GM21526 (cell line): Measurements from ENCODE around the gene COL6A3.

Source experiments
- ATAC-seq: cut with Tn5 transposase; IDR thresholded peaks from one replicate; pipeline ENCODE4 v1.9.1; 2021; ENCODE audit warnings: moderate library complexity; ENCODE audit not compliant: unreplicated experiment, low FRiP score

COL6A3 gene

DNA sequence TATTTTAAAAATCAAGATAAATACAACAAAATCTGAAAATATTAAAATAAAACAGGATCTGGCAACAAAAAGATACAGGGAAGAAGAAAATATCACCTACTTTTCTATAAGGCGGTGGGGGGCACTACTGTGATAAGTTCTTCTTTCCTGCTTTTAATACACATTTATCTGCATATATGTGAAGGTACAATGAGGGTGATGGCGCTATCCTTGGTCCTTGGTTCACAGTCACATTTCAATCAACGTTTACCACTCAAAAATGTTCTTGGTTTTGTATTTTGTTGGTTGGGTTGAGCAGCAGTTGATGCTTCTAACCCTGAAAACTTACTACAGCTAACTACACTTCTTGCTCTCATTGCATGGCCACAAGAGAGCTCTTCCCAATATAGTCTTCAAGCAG, 112.4 kb downstream of the COL6A3 start:
- no peak for ATAC-seq

DNA sequence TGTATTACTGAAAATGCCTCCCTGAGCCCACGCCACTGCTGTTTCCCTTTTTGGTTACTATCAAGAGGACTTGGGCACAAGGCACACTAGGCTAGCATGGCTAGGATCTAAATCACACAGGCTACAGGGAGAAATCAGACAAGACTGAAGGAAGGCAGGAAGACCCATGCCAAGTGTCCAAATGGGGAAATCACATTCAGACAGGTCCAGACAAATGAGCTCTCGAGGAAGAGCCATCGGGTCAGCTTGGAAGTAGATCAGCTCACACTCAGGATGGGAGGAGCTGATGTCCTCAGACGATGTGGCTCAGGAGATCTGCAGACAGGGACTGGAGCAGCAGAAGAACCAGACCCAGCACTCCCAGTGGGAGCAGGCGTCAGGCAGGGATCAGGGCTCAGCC, 113.2 kb downstream of the COL6A3 start:
- no peak for ATAC-seq

DNA sequence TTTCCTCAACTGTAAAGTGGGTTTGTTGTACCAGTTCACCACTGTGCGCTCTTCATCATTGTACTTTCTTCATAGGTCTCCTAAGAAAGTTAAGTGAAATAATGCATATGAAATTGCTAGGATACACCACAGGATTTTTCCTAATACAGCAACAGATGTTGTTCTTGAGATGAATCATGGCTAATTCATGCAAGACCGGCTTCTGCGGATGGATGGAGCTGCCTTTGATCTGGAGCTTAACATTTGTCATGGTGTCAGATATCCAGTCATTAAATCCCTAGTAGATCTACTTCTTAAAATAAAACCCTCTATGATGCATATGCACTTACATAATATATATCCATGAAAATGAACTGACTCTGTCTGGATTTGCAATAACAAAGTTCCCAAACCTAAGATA, 114.1 kb downstream of the COL6A3 start:
- ATAC-seq, result no peak

DNA sequence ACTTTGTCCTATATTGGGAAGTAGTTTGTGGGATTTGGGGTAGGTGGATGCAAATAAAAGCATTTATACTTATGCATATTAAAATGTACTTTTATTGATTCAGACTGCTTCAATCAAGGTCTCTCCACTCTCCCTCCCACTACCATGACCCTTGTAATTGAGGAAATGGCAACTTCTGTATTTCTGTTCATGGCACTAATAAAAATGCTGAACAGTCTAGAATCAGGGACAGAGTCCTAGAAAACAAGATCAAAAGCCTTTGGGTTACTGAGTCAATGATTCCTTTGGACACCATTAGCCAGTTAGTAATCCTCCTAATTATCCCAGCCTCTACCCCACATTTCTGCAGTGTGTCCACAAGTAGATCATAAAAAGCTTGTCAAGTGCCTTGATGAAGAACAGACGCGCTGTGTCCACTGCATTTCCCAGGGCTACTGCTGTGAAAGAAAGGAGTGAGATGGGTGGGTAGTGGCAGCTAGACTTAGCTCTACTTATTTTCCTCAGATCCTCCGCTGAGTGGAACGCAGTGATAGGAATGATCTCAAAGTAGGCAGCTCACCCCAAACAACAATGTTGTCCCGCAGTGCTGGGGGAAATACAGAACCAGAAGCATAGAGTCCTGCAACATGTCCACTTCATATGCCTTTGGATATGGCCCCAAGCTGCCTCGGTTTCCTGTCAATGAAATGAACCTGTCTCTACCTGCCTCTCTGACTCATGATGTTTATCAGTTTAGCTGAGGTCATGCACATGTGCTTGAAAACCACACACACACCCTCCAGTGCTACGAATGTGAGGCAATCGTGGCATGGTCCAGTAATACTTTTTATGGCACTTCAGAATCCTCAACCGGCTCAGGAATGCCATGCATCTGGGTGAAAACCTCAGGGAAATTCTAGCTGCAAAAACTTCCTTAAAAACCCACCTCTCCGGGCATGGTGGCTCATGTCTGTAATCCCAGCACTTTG, 115.5 kb downstream of the COL6A3 start:
- ATAC-seq, result no peak

DNA sequence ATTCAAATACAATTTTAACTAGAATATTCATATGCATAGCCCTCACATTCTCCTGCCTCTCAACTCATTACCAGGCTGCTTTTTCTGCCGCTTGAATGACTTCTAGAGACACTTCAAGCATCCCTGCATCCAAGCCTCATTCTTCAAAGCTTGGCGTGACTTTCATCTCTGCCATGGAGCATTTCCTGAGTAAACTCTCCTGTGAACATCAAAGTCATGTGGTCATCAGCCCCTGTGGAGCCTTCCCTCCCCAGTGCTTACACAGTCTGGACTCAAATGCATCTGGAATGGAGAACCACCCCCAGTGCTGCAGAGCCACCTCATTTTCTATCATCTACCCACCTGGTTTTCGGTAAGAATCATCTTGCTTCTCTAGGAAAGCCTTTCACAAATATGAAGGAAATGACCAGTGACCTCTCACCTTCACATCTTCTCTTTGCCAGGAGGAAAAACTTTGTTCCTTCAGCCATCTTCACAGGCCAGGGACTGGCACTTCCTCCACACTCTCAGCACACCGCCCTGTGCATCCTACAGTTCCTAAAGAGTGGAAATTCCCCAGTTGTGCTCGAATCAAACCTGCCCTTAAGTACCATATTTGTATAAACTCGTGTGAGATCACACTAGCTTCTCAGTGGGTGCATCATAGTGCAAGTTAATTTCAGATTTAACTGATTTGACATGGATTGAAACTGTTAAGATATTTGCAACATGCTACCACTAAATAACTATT, 116.4 kb downstream of the COL6A3 start:
- ATAC-seq, result no peak

DNA sequence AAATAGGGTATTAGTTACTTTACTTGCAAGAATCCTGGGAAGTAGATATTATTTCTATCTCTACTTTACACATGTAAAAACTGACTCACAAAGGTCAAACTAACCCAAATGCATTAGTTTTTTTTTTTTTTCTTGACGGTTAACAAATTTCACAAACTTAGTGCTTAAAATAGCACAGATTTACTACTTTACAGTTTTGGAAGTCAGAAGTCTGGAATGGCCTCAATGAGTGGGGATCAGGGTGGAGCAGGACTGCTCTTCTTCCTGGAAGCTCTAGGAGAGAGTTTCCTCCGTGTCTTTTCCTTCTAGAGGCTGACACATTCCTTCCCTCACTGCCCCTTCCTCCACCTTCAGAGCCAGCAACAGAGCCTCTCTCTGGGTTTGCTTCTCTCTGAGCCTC, 117.2 kb downstream of the COL6A3 start:
- no peak for ATAC-seq

DNA sequence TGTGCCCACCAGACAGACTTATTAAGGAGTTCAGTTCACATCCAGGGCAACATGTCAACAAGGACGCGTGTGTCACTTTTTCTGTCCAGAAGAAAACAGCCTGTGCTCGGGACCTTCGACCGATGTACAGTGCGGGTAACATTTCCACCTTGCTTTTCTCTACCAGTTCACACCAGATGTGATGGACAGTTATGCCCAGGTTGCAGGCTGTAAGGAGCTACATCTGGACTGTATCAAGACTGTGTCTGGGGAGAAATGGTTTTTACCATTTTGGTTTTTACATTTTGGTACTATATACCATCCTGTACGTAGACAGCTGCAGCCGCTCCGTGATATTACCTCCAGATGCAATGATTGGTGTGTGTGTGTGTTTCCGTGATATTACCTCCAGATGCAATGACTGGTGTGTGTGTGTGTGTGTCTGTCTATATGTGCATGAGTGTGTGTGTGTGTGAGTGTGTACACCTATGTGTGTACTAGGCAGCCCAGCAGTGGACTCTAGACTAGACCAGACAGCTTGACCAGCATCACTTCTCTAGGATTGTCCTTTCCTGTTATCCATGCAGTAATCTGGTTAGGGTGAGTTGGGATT, 118.0 kb downstream of the COL6A3 start:
- ATAC-seq, result no peak

DNA sequence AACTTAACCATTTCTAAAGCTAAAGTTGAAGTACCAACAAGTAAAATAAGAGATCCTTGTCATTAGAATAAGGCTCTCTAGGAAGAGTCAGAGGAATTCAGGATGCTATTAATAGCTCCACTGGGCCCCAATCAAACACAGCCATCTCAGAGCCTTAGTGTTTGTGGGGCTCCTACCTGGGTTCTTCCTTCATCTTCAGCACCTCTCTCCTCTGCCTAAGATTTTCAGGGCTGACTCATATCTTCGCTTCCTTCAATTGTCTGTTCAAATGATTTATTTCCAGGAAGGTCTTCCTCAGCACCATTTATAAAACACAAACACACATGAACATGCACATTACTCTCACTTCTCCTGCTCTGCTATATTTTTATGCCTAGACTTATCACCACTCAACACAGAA, 119.5 kb downstream of the COL6A3 start:
- no peak for ATAC-seq

DNA sequence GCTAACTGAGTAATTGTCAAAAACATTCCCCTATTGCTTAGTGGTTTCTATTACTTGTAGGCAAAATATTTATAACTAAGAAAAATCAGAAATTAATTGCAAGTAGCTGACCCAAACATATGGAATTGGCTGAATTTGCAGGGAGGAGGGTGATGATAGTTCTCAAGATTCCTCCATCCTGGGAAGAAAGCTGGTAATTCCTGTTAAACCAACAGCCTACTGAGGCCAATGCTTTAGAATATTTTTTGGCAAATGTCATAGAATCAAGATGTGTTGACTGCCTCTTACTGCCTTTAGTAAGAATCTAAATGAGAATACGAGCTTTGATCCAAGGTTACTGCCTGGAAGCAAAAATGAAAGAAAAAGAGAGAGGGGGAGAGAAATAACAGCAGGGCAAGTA, 120.0 kb downstream of the COL6A3 start:
- no peak for ATAC-seq

DNA sequence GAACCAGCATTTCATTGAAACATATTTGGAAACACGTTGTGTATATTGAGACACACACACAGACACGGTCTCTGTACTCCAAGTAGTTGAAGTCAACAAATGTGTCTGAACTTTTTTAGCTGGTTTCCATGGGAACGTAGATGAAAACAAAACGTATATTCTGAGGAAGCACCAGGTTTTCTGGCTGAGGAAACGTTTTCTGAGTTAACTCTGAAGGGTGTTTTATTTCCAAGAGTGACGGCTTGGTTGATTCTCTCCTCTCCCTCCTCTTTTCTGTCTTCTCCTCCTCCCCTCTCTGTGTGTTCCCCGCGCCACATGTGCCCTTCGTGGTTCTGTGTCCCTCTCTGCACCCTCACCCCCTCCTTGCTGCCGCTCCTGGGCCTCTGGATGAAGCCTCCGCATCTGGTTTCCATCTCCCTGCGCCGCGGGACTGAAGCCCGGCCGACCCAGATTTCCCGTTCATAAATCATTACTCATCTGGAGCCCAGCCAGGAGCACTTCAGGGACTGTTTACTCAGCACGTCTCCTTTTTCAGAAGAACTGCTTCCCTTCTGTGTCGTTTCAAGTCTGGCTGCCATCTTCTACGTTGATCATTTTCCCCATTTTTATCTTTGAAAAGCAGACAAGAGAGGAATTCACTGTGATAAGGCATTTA, 122.7 kb downstream of the COL6A3 start:
- ATAC-seq, result no peak

DNA sequence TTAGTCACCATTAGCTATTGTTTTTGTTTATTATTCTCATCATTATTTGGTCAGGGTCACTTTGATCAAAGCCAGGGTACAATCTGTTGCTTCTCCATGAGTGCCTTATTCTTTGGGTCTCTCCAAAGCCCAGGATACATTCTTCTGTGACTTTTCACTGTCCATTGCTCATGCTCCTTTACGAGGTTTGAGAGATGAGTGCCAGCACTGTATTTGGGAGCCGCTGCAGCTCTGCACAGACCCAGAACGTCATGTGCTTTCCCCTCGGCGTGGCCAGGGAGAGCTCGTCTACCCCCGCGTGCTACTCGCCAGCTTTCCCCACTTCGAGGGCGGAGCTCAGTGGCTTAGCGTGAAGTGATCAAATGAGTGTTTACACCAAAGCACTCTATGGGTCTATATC, 123.7 kb downstream of the COL6A3 start:
- ATAC-seq, result no peak

DNA sequence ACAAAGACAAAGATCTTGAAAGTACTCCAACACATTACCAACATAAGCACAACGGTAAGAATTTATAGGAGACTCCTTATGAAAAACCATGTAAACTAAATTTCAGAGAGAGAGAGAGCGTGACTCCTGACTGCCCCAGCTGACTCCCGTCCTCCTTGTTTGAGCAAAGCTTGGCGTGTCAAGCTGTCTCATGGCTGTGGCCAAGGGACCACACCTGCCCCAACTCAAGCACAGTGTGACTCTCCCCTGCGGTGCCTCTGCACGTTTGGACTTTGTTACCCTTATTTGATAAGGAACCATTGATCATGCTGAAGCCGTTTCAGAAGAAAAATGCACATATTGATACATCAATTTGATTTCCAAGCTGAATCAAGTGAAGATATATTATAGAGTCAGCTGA, 124.8 kb downstream of the COL6A3 start:
- ATAC-seq, result no peak

DNA sequence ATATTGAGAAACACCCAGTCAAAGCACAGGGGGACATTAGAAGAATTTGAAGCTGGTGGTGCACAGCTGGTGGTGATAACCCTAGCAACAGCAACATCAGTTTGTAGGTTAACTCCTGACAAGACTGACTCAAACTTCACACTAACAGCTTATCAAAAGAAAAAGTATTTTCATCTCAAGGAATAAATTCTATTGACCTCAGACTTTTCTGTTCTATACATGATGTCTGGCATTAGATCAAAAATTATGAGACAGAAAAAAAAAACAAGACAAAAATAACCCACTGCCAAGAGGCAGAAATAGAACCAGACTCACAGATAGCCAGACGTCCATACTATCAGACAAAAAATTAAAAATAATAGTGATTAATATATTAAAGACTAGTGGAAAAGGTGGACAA, 126.1 kb downstream of the COL6A3 start:
- ATAC-seq, result no peak

DNA sequence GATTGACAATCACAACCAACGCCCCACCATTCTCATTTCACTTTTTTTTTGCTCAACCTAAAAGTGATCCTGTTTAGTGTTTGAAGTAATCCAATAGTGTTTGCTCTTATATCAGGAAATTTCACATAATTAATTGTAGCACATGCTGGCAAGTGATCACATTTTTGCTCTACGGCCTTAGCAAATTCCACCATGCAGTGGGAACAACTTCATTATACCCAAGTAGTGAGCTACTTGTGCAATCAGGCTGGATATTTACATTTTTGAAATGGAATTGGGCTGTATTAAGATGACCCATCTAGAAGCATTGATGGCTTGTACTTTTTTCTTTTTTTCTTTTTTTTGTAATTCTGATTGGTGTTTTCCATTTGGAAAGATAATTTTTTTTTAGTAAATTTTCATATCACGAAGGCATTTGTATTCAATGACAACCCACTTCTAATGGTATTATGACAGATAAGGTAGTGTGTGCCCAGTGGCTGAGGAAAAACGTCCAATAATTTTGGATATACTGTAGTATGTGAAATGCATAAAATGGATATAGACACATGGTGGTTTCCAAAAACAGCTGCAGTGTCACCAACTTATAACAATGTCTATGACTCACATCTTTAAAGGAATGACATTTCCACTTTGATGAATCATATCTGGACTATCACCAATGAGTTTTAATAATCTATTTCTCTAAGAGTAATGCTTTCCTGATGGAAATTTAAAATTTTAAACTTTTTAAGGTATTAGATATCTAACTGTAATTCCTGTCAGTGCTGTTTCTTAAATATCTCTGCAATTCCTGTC, 130.6 kb downstream of the COL6A3 start:
- no peak for ATAC-seq

DNA sequence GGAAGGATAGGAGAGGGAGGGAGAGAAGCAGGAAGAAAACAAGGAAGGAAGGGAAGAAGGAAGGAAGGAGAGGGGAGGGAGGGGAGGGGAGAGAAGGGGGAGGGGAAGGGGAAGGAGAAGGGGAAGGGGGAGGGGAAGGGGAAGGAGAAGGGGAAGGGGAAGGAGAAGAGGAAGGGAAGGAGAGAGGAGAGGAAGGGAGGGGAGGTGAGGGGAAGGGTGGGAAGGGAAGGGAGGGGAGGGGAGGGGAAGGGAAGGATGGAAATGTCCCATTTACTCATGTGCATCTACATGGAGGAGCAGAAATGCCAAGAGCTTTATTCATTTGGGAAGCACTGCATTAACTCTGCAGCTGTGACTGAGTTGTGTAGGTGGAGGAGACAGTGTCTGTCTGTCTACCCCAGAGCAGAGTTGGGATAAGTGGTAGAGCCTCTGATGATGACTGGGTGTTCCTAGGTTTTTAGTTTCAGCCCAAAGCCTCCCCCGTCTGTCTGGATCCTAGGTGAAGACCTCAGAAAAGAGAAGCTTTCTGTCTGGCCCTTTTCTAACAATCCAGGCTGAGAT, 131.3 kb downstream of the COL6A3 start:
- no peak for ATAC-seq

DNA sequence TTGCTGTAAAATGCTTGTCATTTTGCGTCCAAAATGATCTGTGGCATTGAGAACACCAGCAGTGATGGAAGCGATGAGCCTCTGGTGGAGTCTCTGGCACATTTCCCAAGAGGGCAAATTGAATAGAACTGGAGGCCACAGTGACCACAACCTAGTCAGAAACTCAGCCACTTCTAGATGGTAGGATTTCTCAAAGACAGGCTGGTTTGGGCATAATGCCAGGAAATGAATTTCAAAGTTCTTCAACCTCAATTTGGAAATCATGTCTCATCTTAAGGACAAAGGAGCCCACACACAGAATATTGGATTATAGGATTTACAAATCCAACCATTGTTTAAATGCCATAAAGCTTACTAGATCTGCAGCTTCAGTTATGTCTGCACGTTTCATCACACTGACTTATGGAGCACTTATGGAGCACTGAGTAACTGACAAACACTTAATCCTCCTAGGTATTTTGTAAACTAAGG, 132.1 kb downstream of the COL6A3 start:
- ATAC-seq, result no peak

DNA sequence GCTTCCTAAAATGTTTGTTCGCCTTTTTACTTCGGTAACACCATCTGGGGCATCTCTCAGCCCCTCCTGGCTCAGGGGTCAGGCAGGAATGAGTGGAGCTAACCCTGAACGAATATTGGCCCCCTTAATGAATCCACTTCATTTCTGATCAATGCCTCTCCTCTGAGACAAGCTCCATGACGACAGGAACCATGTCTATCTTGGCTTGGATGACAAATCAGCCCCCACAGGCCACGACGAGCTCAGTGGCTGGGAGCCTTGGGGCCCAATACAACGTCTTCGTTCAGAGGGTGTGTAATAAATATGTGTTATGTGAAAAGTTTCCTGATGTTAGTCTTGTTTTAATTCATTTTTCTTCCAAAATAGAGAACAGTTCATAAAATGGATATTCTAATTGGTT, 133.0 kb downstream of the COL6A3 start:
- ATAC-seq, result no peak

DNA sequence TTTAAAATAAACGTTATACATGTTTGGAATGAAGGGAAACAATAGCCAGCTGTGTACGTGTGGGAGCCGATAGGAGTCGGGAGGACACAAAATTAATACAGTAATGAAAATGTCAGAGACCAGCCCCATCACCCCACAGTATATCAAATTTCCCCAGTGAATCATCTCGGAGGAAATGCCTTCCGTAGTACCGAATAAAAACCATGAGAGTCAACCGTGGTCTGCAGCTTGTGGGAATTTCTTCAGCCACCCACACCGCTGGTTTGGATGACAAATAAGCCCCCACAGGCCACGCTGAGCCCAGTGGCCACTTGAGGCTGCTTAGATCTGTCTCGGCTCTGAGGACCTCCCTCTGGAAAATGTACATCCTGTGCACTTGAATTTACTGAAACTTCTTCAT, 133.7 kb downstream of the COL6A3 start:
- ATAC-seq, result no peak

DNA sequence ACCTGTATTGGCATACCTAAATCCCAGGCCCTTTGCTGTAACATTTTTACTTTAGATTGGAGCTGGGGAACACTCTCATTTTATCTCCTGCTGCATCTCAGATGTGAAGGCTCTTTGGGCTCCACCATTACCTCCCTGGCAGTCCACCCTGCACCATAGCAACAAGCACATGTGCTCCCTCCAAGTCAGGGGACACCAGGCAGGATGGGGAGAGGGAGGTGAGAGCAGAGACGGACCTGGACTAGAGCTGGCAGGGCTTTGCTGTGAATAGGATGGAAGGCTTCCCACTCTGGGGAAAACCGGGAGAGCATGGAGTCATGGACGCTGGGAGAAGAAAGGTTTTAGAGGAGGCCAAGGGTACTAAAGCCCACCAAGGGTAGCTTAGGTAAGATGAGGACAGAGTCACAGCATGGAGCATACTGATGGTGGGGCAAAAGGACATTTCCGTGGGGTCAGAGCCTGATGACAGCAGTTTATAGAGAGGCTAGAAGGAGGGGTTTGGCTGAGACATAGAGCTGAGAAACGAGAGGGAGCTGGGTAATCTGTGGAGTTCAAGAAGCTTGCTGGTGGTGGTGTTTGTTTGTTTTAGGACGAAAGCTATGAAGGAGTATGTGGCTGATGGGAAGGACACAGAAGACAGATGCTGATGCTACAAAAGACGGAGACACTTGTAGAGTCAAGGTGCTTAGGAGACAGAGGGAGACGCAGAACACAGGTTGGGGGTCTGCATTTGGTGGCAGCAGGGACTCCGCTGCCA, 134.8 kb downstream of the COL6A3 start:
- no peak for ATAC-seq
